ENCODE results near the gene STK32C. TPM values are rescaled to one million over a fixed set of nuclear protein-coding genes. Genes with fewer than 3 reads are reported as not detected.
"Not testable (repeated sequence)": the region's sequence is repeated elsewhere in the genome, so short reads cannot be mapped to it uniquely, and the experiment has no call there.

Gene STK32C
- total RNA-seq, 1 experiment from 2014 or later: 13.9 TPM

DNA sequence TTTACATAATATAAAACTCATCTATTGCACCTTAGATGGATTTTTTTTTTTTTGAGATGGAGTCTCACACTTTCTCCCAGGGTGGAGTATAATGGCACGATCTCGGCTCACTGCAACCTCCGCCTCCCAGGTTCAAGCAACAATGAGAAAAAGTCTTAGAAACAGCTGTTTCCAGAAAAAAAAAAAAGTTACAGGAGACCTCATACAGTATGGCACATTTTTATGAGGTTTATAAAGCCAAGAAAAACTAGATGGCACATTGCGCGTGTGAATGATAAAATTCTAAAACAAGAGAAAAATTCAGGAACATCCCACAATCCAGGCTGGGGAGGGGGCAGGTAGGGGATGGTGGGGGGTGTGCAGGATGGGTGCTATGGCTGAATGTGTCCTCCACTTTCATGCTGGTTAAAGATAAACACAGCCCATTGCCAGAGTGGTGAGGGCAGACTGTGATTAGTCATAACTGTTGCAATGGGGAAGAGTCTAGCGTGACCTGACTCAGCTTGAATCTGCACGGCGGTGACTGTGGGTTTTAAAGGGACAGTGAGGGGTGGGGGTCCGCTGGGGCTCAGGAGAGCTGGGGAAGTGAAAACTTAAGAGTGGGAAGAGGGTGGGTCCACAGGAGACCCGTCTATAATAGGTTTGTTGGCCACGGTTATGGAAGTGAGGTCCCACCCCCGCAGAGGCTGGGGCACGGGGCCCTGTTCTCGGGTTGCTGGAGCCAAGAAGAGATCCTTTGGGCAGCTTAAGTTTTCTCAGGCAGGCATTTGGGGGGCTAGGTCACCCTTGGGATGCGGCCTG is 12.3 kb upstream of the STK32C start:
- POLR2A ChIA-PET (ENCODE audit: unreplicated experiment): no interaction called here
- TF ChIP-seq EZH2 (IDR thresholded peaks at IDR 0.05; ENCODE audit: low read depth): no peak
- TF ChIP-seq, protein P1, sequence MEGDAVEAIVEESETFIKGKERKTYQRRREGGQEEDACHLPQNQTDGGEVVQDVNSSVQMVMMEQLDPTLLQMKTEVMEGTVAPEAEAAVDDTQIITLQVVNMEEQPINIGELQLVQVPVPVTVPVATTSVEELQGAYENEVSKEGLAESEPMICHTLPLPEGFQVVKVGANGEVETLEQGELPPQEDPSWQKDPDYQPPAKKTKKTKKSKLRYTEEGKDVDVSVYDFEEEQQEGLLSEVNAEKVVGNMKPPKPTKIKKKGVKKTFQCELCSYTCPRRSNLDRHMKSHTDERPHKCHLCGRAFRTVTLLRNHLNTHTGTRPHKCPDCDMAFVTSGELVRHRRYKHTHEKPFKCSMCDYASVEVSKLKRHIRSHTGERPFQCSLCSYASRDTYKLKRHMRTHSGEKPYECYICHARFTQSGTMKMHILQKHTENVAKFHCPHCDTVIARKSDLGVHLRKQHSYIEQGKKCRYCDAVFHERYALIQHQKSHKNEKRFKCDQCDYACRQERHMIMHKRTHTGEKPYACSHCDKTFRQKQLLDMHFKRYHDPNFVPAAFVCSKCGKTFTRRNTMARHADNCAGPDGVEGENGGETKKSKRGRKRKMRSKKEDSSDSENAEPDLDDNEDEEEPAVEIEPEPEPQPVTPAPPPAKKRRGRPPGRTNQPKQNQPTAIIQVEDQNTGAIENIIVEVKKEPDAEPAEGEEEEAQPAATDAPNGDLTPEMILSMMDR (conservative IDR thresholded peaks at IDR 0.05): no peak
- peak overlapping the region; percentile 20; the same call in 1 of the 2 replicates for H3K4me3 ChIP-seq

DNA sequence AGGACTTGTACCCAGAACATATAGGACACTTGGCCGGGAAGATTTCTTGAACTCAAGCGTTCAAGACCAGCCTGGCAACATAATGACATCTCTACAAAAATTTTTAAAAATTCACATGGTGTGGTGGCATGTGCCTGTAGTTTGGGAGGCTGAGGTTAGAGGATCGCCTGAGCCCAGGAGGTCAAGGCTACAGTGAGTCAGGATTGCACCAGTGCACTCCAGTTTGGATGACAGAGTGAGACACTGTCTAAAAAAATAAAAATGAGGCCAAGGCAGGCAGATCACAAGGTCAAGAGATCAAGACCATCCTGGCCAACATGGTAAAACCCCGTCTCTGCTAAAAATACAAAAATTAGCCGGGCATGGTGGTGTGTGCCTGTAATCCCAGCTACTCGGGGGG is 9.7 kb upstream of the STK32C start:
- H2AFZ ChIP-seq; CTCF ChIA-PET; H3K79me2 ChIP-seq (ENCODE audit: low read depth); H3K4me2 ChIP-seq; H3K27me3 ChIP-seq (ENCODE audit: insufficient read depth, low read depth); intact Hi-C loops (cut with micrococcal nuclease; ENCODE audit: unreplicated experiment); H3K36me3 ChIP-seq (ENCODE audit: low read depth); BruUV-seq (replicated peaks); H3K9me3 ChIP-seq (ENCODE audit: insufficient read depth, low read depth); DNase-seq; H4K20me1 ChIP-seq (ENCODE audit: insufficient read depth); H3F3A ChIP-seq (ENCODE audit: insufficient read depth, low read depth); H3K9me2 ChIP-seq (ENCODE audit: insufficient read depth); H3K4me3 ChIP-seq; H3K27ac ChIP-seq; POLR2A ChIA-PET (ENCODE audit: unreplicated experiment): not testable (repeated sequence)
- H3K4me1 ChIP-seq (replicated peaks; ENCODE audit: insufficient read depth): peaks cover 15% of the 10 kb centered on the region

More for the DNA sequence above, 12.3 kb upstream of the STK32C start:
- Histone ChIP-seq H3K27me3 (ENCODE audit: insufficient read depth, low read depth) (no peaks in the 10 kb centered on the region), H3K27ac (peak overlapping the region; percentile 66), H3K4me2 (peak overlapping the region; percentile 67), H2AFZ (peak overlapping the region; percentile 67; the same call in 1 of the 2 replicates), H3K79me2 (ENCODE audit: low read depth) (no peaks in the 10 kb centered on the region), H3K9me2 (ENCODE audit: insufficient read depth) (no peaks in the 10 kb centered on the region), H4K20me1 (ENCODE audit: insufficient read depth) (no peaks in the 10 kb centered on the region), H3K4me1 (replicated peaks; ENCODE audit: insufficient read depth) (peaks cover 15% of the 10 kb centered on the region), H3K9me3 (ENCODE audit: insufficient read depth, low read depth) (no peaks in the 10 kb centered on the region), H3K36me3 (ENCODE audit: low read depth) (no peaks in the 10 kb centered on the region), H3F3A (ENCODE audit: insufficient read depth, low read depth) (peaks cover 10% of the 10 kb centered on the region; the same call in 1 of the 2 replicates)
- peak; percentile 39 to 69 for DNase-seq
- intact Hi-C loops (cut with micrococcal nuclease; ENCODE audit: unreplicated experiment): no loop called here
- no TSS peak for BruUV-seq (replicated peaks)
- CTCF ChIA-PET: no interaction called here

DNA sequence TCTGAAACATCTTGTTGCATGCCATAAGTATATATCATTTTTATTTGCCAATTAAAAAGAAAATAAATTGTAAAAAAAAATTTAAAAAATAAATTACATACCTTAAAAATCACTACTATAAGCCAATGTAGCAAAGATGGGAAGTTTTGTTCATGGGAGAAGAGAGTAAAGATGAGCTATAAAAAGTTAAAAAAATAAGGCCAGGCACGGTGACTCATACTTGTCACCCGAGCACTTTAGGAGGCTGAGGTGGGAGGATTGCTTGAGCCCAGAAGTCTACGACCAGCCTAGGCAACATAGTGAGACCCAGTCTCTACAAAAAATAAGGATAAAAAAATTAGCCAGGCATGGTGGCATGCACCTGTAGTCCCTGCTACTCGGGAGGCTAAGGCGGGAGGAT is 8.4 kb upstream of the STK32C start:
- H3K9me2 ChIP-seq (ENCODE audit: insufficient read depth): no peaks in the 10 kb centered on the region
- no peak overlapping the region for H3K27ac ChIP-seq
- H3K79me2 ChIP-seq (ENCODE audit: low read depth): no peaks in the 10 kb centered on the region
- H2AFZ ChIP-seq: no peak overlapping the region
- H3F3A ChIP-seq (ENCODE audit: insufficient read depth, low read depth): no peaks in the 10 kb centered on the region
- peaks cover 15% of the 10 kb centered on the region for H3K4me1 ChIP-seq (replicated peaks; ENCODE audit: insufficient read depth)
- no peaks in the 10 kb centered on the region for H3K36me3 ChIP-seq (ENCODE audit: low read depth)
- no peak for DNase-seq
- H4K20me1 ChIP-seq (ENCODE audit: insufficient read depth): no peaks in the 10 kb centered on the region
- POLR2A ChIA-PET (ENCODE audit: unreplicated experiment): interaction anchor here (0.6 kb wide), 2 partner anchors 8 to 13 kb away, joined by 3 to 6 read pairs; partner anchors contain the start of gene STK32C
- no peaks in the 10 kb centered on the region for H3K9me3 ChIP-seq (ENCODE audit: insufficient read depth, low read depth)
- H3K4me2 ChIP-seq: no peak overlapping the region
- no TSS peak for BruUV-seq (replicated peaks)
- CTCF ChIA-PET: no interaction called here
- H3K27me3 ChIP-seq (ENCODE audit: insufficient read depth, low read depth): no peaks in the 10 kb centered on the region
- no peak overlapping the region for H3K4me3 ChIP-seq
- intact Hi-C loops (cut with micrococcal nuclease; ENCODE audit: unreplicated experiment): no loop called here
- TF ChIP-seq, protein P1 (conservative IDR thresholded peaks at IDR 0.05): no peak
- TF ChIP-seq EZH2 (IDR thresholded peaks at IDR 0.05; ENCODE audit: low read depth): no peak

DNA sequence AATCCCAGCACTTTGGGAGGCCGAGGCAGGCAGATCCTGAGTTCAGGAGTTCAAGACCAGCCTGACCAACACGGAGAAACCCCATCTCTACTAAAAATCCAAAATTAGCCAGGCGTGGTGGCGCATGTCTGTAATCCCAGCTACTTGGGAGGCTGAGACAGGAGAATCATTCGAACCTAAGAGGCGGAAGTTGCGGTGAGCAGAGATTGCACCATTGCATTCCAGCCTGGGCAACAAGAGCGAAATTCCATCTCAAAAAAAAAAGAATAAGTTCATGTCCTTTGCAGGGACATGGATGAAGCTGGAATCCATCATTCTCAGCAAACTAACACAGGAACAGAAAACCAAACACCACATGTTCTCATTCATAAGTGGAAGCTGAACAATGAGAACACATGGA is 7.1 kb upstream of the STK32C start:
- BruUV-seq (replicated peaks); H3K4me3 ChIP-seq: not testable (repeated sequence)

More for the DNA sequence above, 7.1 kb upstream of the STK32C start:
- CTCF ChIA-PET; H3K4me2 ChIP-seq; H3K27ac ChIP-seq; DNase-seq; H3K9me3 ChIP-seq (ENCODE audit: insufficient read depth, low read depth); H3F3A ChIP-seq (ENCODE audit: insufficient read depth, low read depth); H3K27me3 ChIP-seq (ENCODE audit: insufficient read depth, low read depth); H4K20me1 ChIP-seq (ENCODE audit: insufficient read depth); H2AFZ ChIP-seq; H3K4me1 ChIP-seq (replicated peaks; ENCODE audit: insufficient read depth); H3K79me2 ChIP-seq (ENCODE audit: low read depth); H3K9me2 ChIP-seq (ENCODE audit: insufficient read depth); POLR2A ChIA-PET (ENCODE audit: unreplicated experiment); H3K36me3 ChIP-seq (ENCODE audit: low read depth); intact Hi-C loops (cut with micrococcal nuclease; ENCODE audit: unreplicated experiment): not testable (repeated sequence)
